T-helper 2 cell (primary cell): ENCODE data around the gene TMEM116.
"Not testable (repeated sequence)": the region's sequence is repeated elsewhere in the genome, so short reads cannot be mapped to it uniquely, and the experiment has no call there.

Experiments
- DNase-seq, 5 experiments: peaks; one replicate each; pipeline versions ENCODE4 v3.0.0 to v3.0.0-alpha.2; 2012 to 2022

TMEM116 gene

GRCh38 chr12:111975161-111975931 is 37.6 kb downstream of the TMEM116 start:
- no peak for DNase-seq

- DNase-seq, result peak in 2 of 5 experiments; percentile 21 to 59
Observed at GRCh38 chr12:111971800-111972199, 41.2 kb downstream of the TMEM116 start.

- DNase-seq, result no peak
Observed at GRCh38 chr12:111964935-111965334, 48.0 kb downstream of the TMEM116 start.

GRCh38 chr12:111959518-111959917 is 53.4 kb downstream of the TMEM116 start:
- DNase-seq, result not testable (repeated sequence)

GRCh38 chr12:111957224-111957623 is 55.7 kb downstream of the TMEM116 start:
- DNase-seq, result not testable (repeated sequence)

GRCh38 chr12:111954969-111955368 is 58.0 kb downstream of the TMEM116 start:
- DNase-seq, result no peak

- no peak for DNase-seq
Observed at GRCh38 chr12:111953455-111953854, 59.5 kb downstream of the TMEM116 start.

GRCh38 chr12:111952084-111952787 is 60.7 kb downstream of the TMEM116 start:
- DNase-seq, result peak in 1 of 5 experiments; percentile 52

- peak in 1 of 5 experiments; percentile 89 for DNase-seq
Observed at GRCh38 chr12:111950961-111951676, 61.8 kb downstream of the TMEM116 start.

GRCh38 chr12:111943929-111944328 is 69.0 kb downstream of the TMEM116 start:
- DNase-seq, result no peak

- DNase-seq, result no peak
Observed at GRCh38 chr12:111942557-111942956, 70.4 kb downstream of the TMEM116 start.

GRCh38 chr12:111937429-111937828 is 75.5 kb downstream of the TMEM116 start:
- DNase-seq, result no peak

- no peak for DNase-seq
Observed at GRCh38 chr12:111936869-111937268, 76.1 kb downstream of the TMEM116 start.

GRCh38 chr12:111932241-111932640 is 80.7 kb downstream of the TMEM116 start:
- DNase-seq, result no peak

- DNase-seq, result no peak
Observed at GRCh38 chr12:111927346-111927745, 85.6 kb downstream of the TMEM116 start.

- DNase-seq, result no peak
Observed at GRCh38 chr12:111926631-111927030, 86.3 kb downstream of the TMEM116 start.

- DNase-seq, result no peak
Observed at GRCh38 chr12:111925171-111925570, 87.8 kb downstream of the TMEM116 start.

- no peak for DNase-seq
Observed at GRCh38 chr12:111907740-111908139, 105.2 kb downstream of the TMEM116 start.

- DNase-seq, result no peak
Observed at GRCh38 chr12:111905502-111905901, 107.5 kb downstream of the TMEM116 start.

- DNase-seq, result no peak
Observed at GRCh38 chr12:111904446-111904975, 108.5 kb downstream of the TMEM116 start.

- DNase-seq, result no peak
Observed at GRCh38 chr12:111901182-111901581, 111.8 kb downstream of the TMEM116 start.

- no peak for DNase-seq
Observed at GRCh38 chr12:111894556-111894955, 118.4 kb downstream of the TMEM116 start.

- no peak for DNase-seq
Observed at GRCh38 chr12:111893287-111893686, 119.7 kb downstream of the TMEM116 start.
